ENCODE data around the gene SIRPA.
"Not testable (repeated sequence)": the region's sequence is repeated elsewhere in the genome, so short reads cannot be mapped to it uniquely, and the experiment has no call there.

DNA sequence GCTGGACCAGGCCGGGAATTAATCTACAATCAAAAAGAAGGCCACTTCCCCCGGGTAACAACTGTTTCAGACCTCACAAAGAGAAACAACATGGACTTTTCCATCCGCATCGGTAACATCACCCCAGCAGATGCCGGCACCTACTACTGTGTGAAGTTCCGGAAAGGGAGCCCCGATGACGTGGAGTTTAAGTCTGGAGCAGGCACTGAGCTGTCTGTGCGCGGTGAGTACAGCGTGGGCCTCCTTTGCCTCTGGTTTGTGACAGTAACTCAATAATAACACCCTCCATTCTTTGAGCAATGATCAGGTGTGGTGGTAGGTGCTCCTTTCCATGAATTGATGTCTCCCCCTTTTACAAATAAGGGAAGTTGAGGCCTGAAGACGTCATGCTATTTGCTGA is 20.0 kb downstream of the SIRPA start:
- TF ChIP-seq, protein P1, sequence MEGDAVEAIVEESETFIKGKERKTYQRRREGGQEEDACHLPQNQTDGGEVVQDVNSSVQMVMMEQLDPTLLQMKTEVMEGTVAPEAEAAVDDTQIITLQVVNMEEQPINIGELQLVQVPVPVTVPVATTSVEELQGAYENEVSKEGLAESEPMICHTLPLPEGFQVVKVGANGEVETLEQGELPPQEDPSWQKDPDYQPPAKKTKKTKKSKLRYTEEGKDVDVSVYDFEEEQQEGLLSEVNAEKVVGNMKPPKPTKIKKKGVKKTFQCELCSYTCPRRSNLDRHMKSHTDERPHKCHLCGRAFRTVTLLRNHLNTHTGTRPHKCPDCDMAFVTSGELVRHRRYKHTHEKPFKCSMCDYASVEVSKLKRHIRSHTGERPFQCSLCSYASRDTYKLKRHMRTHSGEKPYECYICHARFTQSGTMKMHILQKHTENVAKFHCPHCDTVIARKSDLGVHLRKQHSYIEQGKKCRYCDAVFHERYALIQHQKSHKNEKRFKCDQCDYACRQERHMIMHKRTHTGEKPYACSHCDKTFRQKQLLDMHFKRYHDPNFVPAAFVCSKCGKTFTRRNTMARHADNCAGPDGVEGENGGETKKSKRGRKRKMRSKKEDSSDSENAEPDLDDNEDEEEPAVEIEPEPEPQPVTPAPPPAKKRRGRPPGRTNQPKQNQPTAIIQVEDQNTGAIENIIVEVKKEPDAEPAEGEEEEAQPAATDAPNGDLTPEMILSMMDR (conservative IDR thresholded peaks at IDR 0.05; ENCODE audit: low read depth, low read length) = not testable (repeated sequence)
- not testable (repeated sequence) for TF ChIP-seq EZH2 (IDR thresholded peaks at IDR 0.05; ENCODE audit: low read length, unreplicated experiment)

Measured in PC-3 (cell line).